IMR-90 (cell line): Measurements from ENCODE around the gene C2orf49. TPM values are rescaled to one million over a fixed set of nuclear protein-coding genes. Genes with fewer than 3 reads are reported as not detected.

Experiments
- ATAC-seq: fragments of 200-7000 bp; cut with Tn5 transposase; 2 replicates; pipeline ENCODE4 v1.9.1; 2020; ENCODE audit warnings: low read depth, mild to moderate bottlenecking, moderate library complexity
- BruUV-seq: library from RNA; stranded (reverse); fragments of 400-500 nt; replicated peaks from 2 replicates; lab custom pipeline; 2021; lab: Mats Ljungman, UMichigan
- CTCF ChIA-PET: fragments of 300-600 bp; formaldehyde crosslinking; extraction: SDS; loops from one replicate; lab custom pipeline; 2021; ENCODE audit warnings: antibody characterized with exemption; lab: Yijun Ruan, JAX
- POLR2A ChIA-PET: fragments of 300-600 bp; sonication (Branson Sonifier 250); formaldehyde crosslinking; loops from one replicate; lab custom pipeline; 2022; ENCODE audit warnings: antibody characterized with exemption; ENCODE audit not compliant: unreplicated experiment; lab: Charles Lee
- DNase-seq: peaks from one replicate; pipeline ENCODE4 v3.0.0; 2013
- H2AFZ ChIP-seq: replicated peaks from 2 replicates; pipeline ENCODE3; 2013; ENCODE audit warnings: low read length, mild to moderate bottlenecking; ENCODE audit not compliant: poor library complexity
- H2AK5ac ChIP-seq: 2 replicates; pipeline ENCODE4 v1.6.1; 2013; ENCODE audit warnings: low read depth, low read length, inconsistent platforms
- H2AK9ac ChIP-seq: replicated peaks from 2 replicates; pipeline ENCODE3; 2013; ENCODE audit warnings: mild to moderate bottlenecking, low read depth, low read length, moderate library complexity; ENCODE audit not compliant: poor library complexity
- H2BK120ac ChIP-seq: 2 replicates; pipeline ENCODE4 v1.6.1; 2013; ENCODE audit warnings: low read depth, low read length, inconsistent platforms
- H2BK15ac ChIP-seq: 3 replicates; pipeline ENCODE4 v1.6.1; 2013; ENCODE audit warnings: low read depth, low read length, inconsistent platforms
- H2BK20ac ChIP-seq: 2 replicates; pipeline ENCODE4 v1.6.1; 2013; ENCODE audit warnings: low read depth, mild to moderate bottlenecking, inconsistent platforms, low read length, moderate library complexity
- H2BK5ac ChIP-seq: 2 replicates; pipeline ENCODE4 v1.6.1; 2013; ENCODE audit warnings: mild to moderate bottlenecking, low read depth, low read length, inconsistent platforms; ENCODE audit not compliant: poor library complexity, severe bottlenecking
- H3K14ac ChIP-seq: replicated peaks from 2 replicates; pipeline ENCODE4 v1.6.1; 2013; ENCODE audit warnings: low read depth, low read length, inconsistent platforms
- H3K18ac ChIP-seq: 2 replicates; pipeline ENCODE4 v1.6.1; 2013; ENCODE audit warnings: low read depth, low read length, control low read depth
- H3K23ac ChIP-seq: 2 replicates; pipeline ENCODE4 v1.6.1; 2013; ENCODE audit warnings: low read depth, low read length, inconsistent platforms
- H3K27ac ChIP-seq: 2 replicates; pipeline ENCODE4 v1.5.1; 2013; ENCODE audit warnings: mild to moderate bottlenecking, control low read depth, low read length; ENCODE audit not compliant: insufficient read depth
- H3K27me3 ChIP-seq: 2 replicates; pipeline ENCODE4 v1.6.1; 2013; ENCODE audit warnings: low read length; ENCODE audit not compliant: control insufficient read depth, insufficient read depth
- H3K36me3 ChIP-seq: 2 replicates; pipeline ENCODE4 v1.6.1; 2013; ENCODE audit warnings: low read length, mixed read lengths; ENCODE audit not compliant: control insufficient read depth, insufficient read depth
- H3K4ac ChIP-seq: 2 replicates; pipeline ENCODE4 v1.6.1; 2013; ENCODE audit warnings: low read depth, low read length, inconsistent platforms
- H3K4me1 ChIP-seq: 2 replicates; pipeline ENCODE4 v1.6.1; 2013; ENCODE audit warnings: low read length, mixed read lengths; ENCODE audit not compliant: control insufficient read depth, insufficient read depth
- H3K4me2 ChIP-seq: 2 replicates; pipeline ENCODE4 v1.6.1; 2013; ENCODE audit warnings: low read depth, mild to moderate bottlenecking, control low read depth, low read length, moderate library complexity
- H3K4me3 ChIP-seq: 2 replicates; pipeline ENCODE4 v1.5.1; 2013; ENCODE audit warnings: low read depth, mild to moderate bottlenecking, control low read depth, low read length, moderate library complexity; ENCODE audit not compliant: insufficient read depth
- H3K56ac ChIP-seq: 2 replicates; pipeline ENCODE4 v1.6.1; 2013; ENCODE audit warnings: low read length, inconsistent platforms; ENCODE audit not compliant: insufficient read depth; ENCODE audit errors: extremely low read depth
- H3K79me1 ChIP-seq, 2 experiments: 2 replicates each; pipeline ENCODE4 v1.6.1; 2013; ENCODE audit warnings: low read length in 2 of 2, inconsistent platforms in 1 of 2, low read depth in 1 of 2
- H3K9ac ChIP-seq: 2 replicates; pipeline ENCODE4 v1.6.1; 2013; ENCODE audit warnings: low read depth, low read length, control low read depth
- H3K9me1 ChIP-seq: 2 replicates; pipeline ENCODE4 v1.6.1; 2013; ENCODE audit warnings: low read length, inconsistent platforms; ENCODE audit not compliant: insufficient read depth
- H3K9me3 ChIP-seq: 2 replicates; pipeline ENCODE4 v1.6.1; 2013; ENCODE audit warnings: low read length; ENCODE audit not compliant: control insufficient read depth, insufficient read depth
- H4K20me1 ChIP-seq: 2 replicates; pipeline ENCODE4 v1.6.1; 2013; ENCODE audit warnings: low read length, inconsistent platforms; ENCODE audit not compliant: insufficient read depth
- H4K5ac ChIP-seq: 2 replicates; pipeline ENCODE4 v1.6.1; 2013; ENCODE audit warnings: mild to moderate bottlenecking, low read depth, low read length, control low read depth
- H4K8ac ChIP-seq, 2 experiments: 2 replicates each; pipeline ENCODE4 v1.6.1; 2013; ENCODE audit warnings: low read depth in 2 of 2, low read length in 2 of 2, control low read depth in 1 of 2, inconsistent platforms in 1 of 2
- H4K91ac ChIP-seq: 2 replicates; pipeline ENCODE4 v1.6.1; 2013; ENCODE audit warnings: low read depth, low read length, inconsistent platforms; ENCODE audit not compliant: insufficient read depth
- BHLHE40 ChIP-seq: fragments of 150-350 bp; IDR thresholded peaks from 2 replicates; pipeline ENCODE4 v1.6.1; 2016; ENCODE audit warnings: mild to moderate bottlenecking, low read depth, low read length
- CEBPB ChIP-seq: IDR thresholded peaks from 2 replicates; pipeline ENCODE4 v1.6.1; 2012; ENCODE audit warnings: low read depth, low read length, improper control_type of control experiment
- CHD1 ChIP-seq: IDR thresholded peaks from 2 replicates; pipeline ENCODE4 v1.6.1; 2012; ENCODE audit warnings: low read depth, low read length, improper control_type of control experiment
- CTCF ChIP-seq: conservative IDR thresholded peaks from 2 replicates; pipeline ENCODE4 v1.5.1; 2012; ENCODE audit warnings: mild to moderate bottlenecking, low read depth, low read length, improper control_type of control experiment
- FOS ChIP-seq: fragments of 150-350 bp; IDR thresholded peaks from 2 replicates; pipeline ENCODE4 v1.6.1; 2016; ENCODE audit warnings: low read depth, low read length
- MAFK ChIP-seq: IDR thresholded peaks from 2 replicates; pipeline ENCODE4 v1.6.1; 2012; ENCODE audit warnings: low read depth, low read length, improper control_type of control experiment
- MAZ ChIP-seq: IDR thresholded peaks from 2 replicates; pipeline ENCODE4 v1.6.1; 2012; ENCODE audit warnings: low read depth, mild to moderate bottlenecking, low read length, improper control_type of control experiment, moderate library complexity, borderline replicate concordance
- MXI1 ChIP-seq: IDR thresholded peaks from 2 replicates; pipeline ENCODE4 v1.6.1; 2012; ENCODE audit warnings: low read depth, mild to moderate bottlenecking, low read length, moderate library complexity, borderline replicate concordance
- NFE2L2 ChIP-seq: fragments of 150-350 bp; IDR thresholded peaks from 2 replicates; pipeline ENCODE4 v1.6.1; 2016; ENCODE audit warnings: low read depth, mild to moderate bottlenecking, low read length
- POLR2A ChIP-seq: IDR thresholded peaks from 2 replicates; pipeline ENCODE4 v1.6.1; 2012; ENCODE audit warnings: mild to moderate bottlenecking, low read depth, low read length
- RAD21 ChIP-seq: IDR thresholded peaks from 2 replicates; pipeline ENCODE4 v1.6.1; 2012; ENCODE audit warnings: low read length, improper control_type of control experiment
- RCOR1 ChIP-seq: IDR thresholded peaks from 2 replicates; pipeline ENCODE4 v1.6.1; 2012; ENCODE audit warnings: mild to moderate bottlenecking, low read length, improper control_type of control experiment; ENCODE audit not compliant: insufficient replicate concordance
- RFX5 ChIP-seq: IDR thresholded peaks from 2 replicates; pipeline ENCODE4 v1.8.0; 2012; ENCODE audit warnings: low read depth, mild to moderate bottlenecking, low read length, moderate library complexity
- SMC3 ChIP-seq: fragments of 150-350 bp; IDR thresholded peaks from 2 replicates; pipeline ENCODE4 v1.6.1; 2016; ENCODE audit warnings: low read depth, mild to moderate bottlenecking, antibody characterized with exemption, low read length, moderate library complexity
- WGBS, 2 experiments: methylation state at CpG; one replicate each; pipeline versions ENCODE4 v1.1.5 to v1.1.7; 2013; ENCODE audit warnings: missing lambda C conversion rate in 2 of 2; ENCODE audit not compliant: insufficient read length in 1 of 2; ENCODE audit errors: extremely low coverage in 2 of 2; 5-methylcytosine and 5-hydroxymethylcytosine counted together
- dilution Hi-C: fragments of 300-500 bp; cut with HindIII; formaldehyde crosslinking; loops from one replicate; pipeline ENCODE4 v1.14.3; 2018; ENCODE audit warnings: low sequenced_read_pairs; ENCODE audit not compliant: unreplicated experiment
- in situ Hi-C: fragments of 300-500 bp; cut with MboI; formaldehyde crosslinking; loops from 3 replicates; pipeline ENCODE4 v1.14.3; 2019; ENCODE audit warnings: low sequenced_read_pairs, inconsistent platforms, mixed read lengths
- intact Hi-C: fragments of 100-400 bp; cut with micrococcal nuclease; formaldehyde crosslinking; loops from 2 replicates; pipeline ENCODE4 v1.10.0; 2022
- polyA plus RNA-seq, 3 experiments: library from polyadenylated mRNA; depleted of rRNA; stranded (reverse); fragments of >200 nt; gene quantifications; 2 replicates each; pipeline ENCODE4 v1.2.3, GENCODE V29; 2012; ENCODE audit warnings: low replicate concordance in 1 of 3
- total RNA-seq: library from RNA; depleted of rRNA; stranded (reverse); fragments of >200 nt; gene quantifications from 2 replicates; pipeline ENCODE4 v1.2.3, GENCODE V29; 2012
- TF ChIP-seq, protein P1 (sequence below): fragments of 150-350 bp; IDR thresholded peaks from 2 replicates; pipeline ENCODE4 v1.6.1; 2017; ENCODE audit warnings: mild to moderate bottlenecking, antibody characterized with exemption, low read length, low read depth
- TF ChIP-seq, protein P2 (sequence below): fragments of 150-350 bp; IDR thresholded peaks from 2 replicates; pipeline ENCODE4 v1.6.1; 2016; ENCODE audit warnings: low read depth, mild to moderate bottlenecking, low read length, moderate library complexity, borderline replicate concordance

The C2orf49 gene
- total and polyA plus RNA-seq, 2 of the 4 experiments (the other 2 are of a cell fraction) = 3.8 to 8.5 TPM

GRCh38 chr2:105288133-105288532, 49.2 kb upstream of the C2orf49 start:
- H3K9me3 ChIP-seq = no peaks in the 10 kb centered on the region
- H3K27me3 ChIP-seq = no peaks in the 10 kb centered on the region
- H3K23ac ChIP-seq = no peak overlapping the region
- peaks cover 4% of the 10 kb centered on the region; the same call in 1 of the 2 replicates for H3K9me1 ChIP-seq
- no peak overlapping the region for H4K8ac ChIP-seq
- H3K18ac ChIP-seq = no peak overlapping the region
- H3K4ac ChIP-seq = no peak overlapping the region
- H3K9ac ChIP-seq = no peak overlapping the region
- no peaks in the 10 kb centered on the region for H4K20me1 ChIP-seq
- 0 out of 2 replicates have a peak, but pooled peaks cover 2% of the 10 kb centered on the region for H3K4me1 ChIP-seq
- no peak overlapping the region for H3K4me2 ChIP-seq
- ChIA-PET POLR2A (no interaction called here), CTCF (no interaction called here)
- no peak overlapping the region for H4K5ac ChIP-seq
- TF ChIP-seq BHLHE40 (no peak), RFX5 (no peak), NFE2L2 (no peak), CEBPB (no peak), CHD1 (no peak), POLR2A (no peak), MXI1 (no peak), RCOR1 (no peak), CTCF (no peak), MAZ (no peak), MAFK (no peak), FOS (no peak), RAD21 (no peak), SMC3 (no peak)
- TF ChIP-seq, protein P1, sequence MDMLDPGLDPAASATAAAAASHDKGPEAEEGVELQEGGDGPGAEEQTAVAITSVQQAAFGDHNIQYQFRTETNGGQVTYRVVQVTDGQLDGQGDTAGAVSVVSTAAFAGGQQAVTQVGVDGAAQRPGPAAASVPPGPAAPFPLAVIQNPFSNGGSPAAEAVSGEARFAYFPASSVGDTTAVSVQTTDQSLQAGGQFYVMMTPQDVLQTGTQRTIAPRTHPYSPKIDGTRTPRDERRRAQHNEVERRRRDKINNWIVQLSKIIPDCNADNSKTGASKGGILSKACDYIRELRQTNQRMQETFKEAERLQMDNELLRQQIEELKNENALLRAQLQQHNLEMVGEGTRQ = no peak
- TF ChIP-seq, protein P2, sequence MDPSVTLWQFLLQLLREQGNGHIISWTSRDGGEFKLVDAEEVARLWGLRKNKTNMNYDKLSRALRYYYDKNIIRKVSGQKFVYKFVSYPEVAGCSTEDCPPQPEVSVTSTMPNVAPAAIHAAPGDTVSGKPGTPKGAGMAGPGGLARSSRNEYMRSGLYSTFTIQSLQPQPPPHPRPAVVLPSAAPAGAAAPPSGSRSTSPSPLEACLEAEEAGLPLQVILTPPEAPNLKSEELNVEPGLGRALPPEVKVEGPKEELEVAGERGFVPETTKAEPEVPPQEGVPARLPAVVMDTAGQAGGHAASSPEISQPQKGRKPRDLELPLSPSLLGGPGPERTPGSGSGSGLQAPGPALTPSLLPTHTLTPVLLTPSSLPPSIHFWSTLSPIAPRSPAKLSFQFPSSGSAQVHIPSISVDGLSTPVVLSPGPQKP = no peak
- no peak overlapping the region for H3K4me3 ChIP-seq
- dilution Hi-C loops = no loop called here
- in situ Hi-C loops = no loop called here
- H3K79me1 ChIP-seq = peaks cover 0 to 3% of the 10 kb centered on the region in 2 experiments; a peak in 2 of 4 replicates
- ATAC-seq = no peak
- no peak overlapping the region for H2BK5ac ChIP-seq
- no peak overlapping the region for H2BK15ac ChIP-seq
- no peak overlapping the region for H2BK20ac ChIP-seq
- BruUV-seq = no TSS peak
- no peak overlapping the region for H3K27ac ChIP-seq
- 100% methylated on average over 2 of the region's 7 CpGs; no CpG with 5 or more reads in 1 of the 2 experiments for whole genome bisulfite sequencing, 2 experiments
- H2AK5ac ChIP-seq = no peak overlapping the region
- no peak for DNase-seq
- H3K36me3 ChIP-seq = peaks cover 14% of the 10 kb centered on the region
- no peak overlapping the region for H2BK120ac ChIP-seq
- H3K14ac ChIP-seq = no peak overlapping the region
- intact Hi-C loops = no loop called here
- H3K56ac ChIP-seq = no peak overlapping the region
- no peak overlapping the region for H4K91ac ChIP-seq
- H2AFZ ChIP-seq = no peak overlapping the region
- no peak overlapping the region for H2AK9ac ChIP-seq
